ENCODE measurements around the gene PPFIA1. TPM values are rescaled to one million over a fixed set of nuclear protein-coding genes. Genes with fewer than 3 reads are reported as not detected.
"Not testable (repeated sequence)": the region's sequence is repeated elsewhere in the genome, so short reads cannot be mapped to it uniquely, and the experiment has no call there.

The PPFIA1 gene
- total and polyA plus RNA-seq, 2 of the 13 experiments (the other 11 are each of a cell fraction or from before 2014, with no cell fraction given) = 29.9 to 45.2 TPM

- TF ChIP-seq ZNF34 (CRISPR knock-in tag; IDR thresholded peaks at IDR 0.05; ENCODE audit: borderline replicate concordance) = no peak
- TF ChIP-seq TARDBP (CRISPR knock-in tag; IDR thresholded peaks at IDR 0.05) = no peak
- no peak for TF ChIP-seq HMGA1 (CRISPR knock-in tag; conservative IDR thresholded peaks at IDR 0.05)
- TF ChIP-seq ZIK1 (CRISPR knock-in tag; IDR thresholded peaks at IDR 0.05; ENCODE audit: borderline replicate concordance, low read depth) = no peak
Observed at GRCh38 chr11:70327717-70328116, 57.2 kb downstream of the PPFIA1 start (continued).

DNA sequence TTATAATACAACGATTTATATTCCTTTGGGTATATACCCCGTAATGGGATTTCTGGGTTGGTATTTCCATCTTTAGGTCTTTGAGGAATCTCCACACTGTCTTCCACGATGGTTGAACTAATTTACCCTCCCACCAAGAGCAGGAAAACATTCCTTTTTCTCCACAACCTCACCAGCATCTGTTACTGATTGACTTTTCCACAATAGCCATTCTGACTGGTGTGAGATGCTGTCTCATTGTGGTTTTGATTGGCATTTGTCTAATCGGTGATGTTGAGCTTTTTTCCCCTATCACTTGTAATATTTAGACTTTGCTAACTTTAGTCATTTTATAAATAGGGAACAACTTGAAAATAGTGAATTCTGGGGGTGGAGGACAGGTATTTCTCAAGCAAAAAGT, 58.1 kb downstream of the PPFIA1 start:
- H4K20me1 ChIP-seq (ENCODE audit: insufficient read depth, low read length) = no peaks in the 10 kb centered on the region
- ChIA-PET POLR2A (no interaction called here), CTCF (ENCODE audit: low intra/inter-chr PET ratio, low total read pairs) (no interaction called here)
- H3K4me1 ChIP-seq (ENCODE audit: insufficient read depth, low read length) = no peaks in the 10 kb centered on the region
- no peaks in the 10 kb centered on the region for H3K9me3 ChIP-seq (ENCODE audit: low read length)
- H3K4me3 ChIP-seq (replicated peaks in 1 of 3; ENCODE audit: insufficient read depth in 1 of 3, low read depth in 2 of 3, low read length in 3 of 3) = no peak overlapping the region
- FAIRE-seq = no peak
- intact Hi-C loops (cut with micrococcal nuclease; ENCODE audit: unreplicated experiment) = no loop called here
- no peak for ATAC-seq
- DNase-seq (ENCODE audit: low spot score) = no peak
- H3K36me3 ChIP-seq (replicated peaks in 1 of 2; ENCODE audit: control insufficient read depth in 1 of 2, insufficient read depth in 2 of 2, low read length in 2 of 2) = peaks cover 27 to 72% of the 10 kb centered on the region in 2 experiments
- TF ChIP-seq, protein P1, sequence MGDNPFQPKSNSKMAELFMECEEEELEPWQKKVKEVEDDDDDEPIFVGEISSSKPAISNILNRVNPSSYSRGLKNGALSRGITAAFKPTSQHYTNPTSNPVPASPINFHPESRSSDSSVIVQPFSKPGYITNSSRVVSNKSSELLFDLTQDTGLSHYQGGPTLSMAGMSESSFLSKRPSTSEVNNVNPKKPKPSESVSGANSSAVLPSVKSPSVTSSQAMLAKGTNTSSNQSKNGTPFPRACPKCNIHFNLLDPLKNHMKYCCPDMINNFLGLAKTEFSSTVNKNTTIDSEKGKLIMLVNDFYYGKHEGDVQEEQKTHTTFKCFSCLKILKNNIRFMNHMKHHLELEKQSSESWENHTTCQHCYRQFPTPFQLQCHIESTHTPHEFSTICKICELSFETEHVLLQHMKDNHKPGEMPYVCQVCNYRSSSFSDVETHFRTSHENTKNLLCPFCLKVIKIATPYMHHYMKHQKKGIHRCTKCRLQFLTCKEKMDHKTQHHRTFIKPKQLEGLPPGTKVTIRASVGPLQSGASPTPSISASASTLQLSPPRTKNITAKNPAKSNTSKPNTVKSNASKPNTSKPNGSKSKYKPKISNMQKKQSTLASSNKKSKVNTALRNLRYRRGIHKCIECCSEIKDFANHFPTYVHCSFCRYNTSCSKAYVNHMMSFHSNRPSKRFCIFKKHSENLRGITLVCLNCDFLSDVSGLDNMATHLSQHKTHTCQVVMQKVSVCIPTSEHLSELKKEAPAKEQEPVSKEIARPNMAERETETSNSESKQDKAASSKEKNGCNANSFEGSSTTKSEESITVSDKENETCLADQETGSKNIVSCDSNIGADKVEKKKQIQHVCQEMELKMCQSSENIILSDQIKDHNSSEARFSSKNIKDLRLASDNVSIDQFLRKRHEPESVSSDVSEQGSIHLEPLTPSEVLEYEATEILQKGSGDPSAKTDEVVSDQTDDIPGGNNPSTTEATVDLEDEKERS (CRISPR knock-in tag; IDR thresholded peaks at IDR 0.05) = no peak
- TF ChIP-seq RCOR2 (CRISPR knock-in tag; IDR thresholded peaks at IDR 0.05) (no peak), ZNF609 (CRISPR knock-in tag; IDR thresholded peaks at IDR 0.05; ENCODE audit: borderline replicate concordance) (no peak)
- no TSS peak for BruUV-seq (replicated peaks)
- 83% methylated on average over 4 of the region's 4 CpGs for WGBS (ENCODE audit: low lambda C conversion rate)
- H3K4me2 ChIP-seq (ENCODE audit: low read depth, low read length) = no peak overlapping the region
- H3K9ac ChIP-seq (ENCODE audit: insufficient read depth, low read depth, low read length) = no peak overlapping the region
- in situ Hi-C loops (cut with HindIII; ENCODE audit: extremely low pct_ligation_motif_present, low pct_unique_long_range_greater_than_20kb) = no loop called here
- no peaks in the 10 kb centered on the region for H3K27me3 ChIP-seq (ENCODE audit: control insufficient read depth in 1 of 2, insufficient read depth in 2 of 2, low read length in 2 of 2)
- no peaks in the 10 kb centered on the region for H3K79me2 ChIP-seq (ENCODE audit: insufficient read depth, low read length)
- no peak overlapping the region for H2AFZ ChIP-seq (ENCODE audit: low read length)
- no peak overlapping the region for H3K27ac ChIP-seq (ENCODE audit: extremely low read length, insufficient read depth, low read length)

- H3K36me3 ChIP-seq (replicated peaks in 1 of 2; ENCODE audit: control insufficient read depth in 1 of 2, insufficient read depth in 2 of 2, low read length in 2 of 2) = peaks cover 32 to 76% of the 10 kb centered on the region in 2 experiments
- BruUV-seq (replicated peaks); H3K9me3 ChIP-seq (ENCODE audit: low read length); H3K79me2 ChIP-seq (ENCODE audit: insufficient read depth, low read length); CTCF ChIA-PET (ENCODE audit: low intra/inter-chr PET ratio, low total read pairs); H3K4me3 ChIP-seq (replicated peaks in 1 of 3; ENCODE audit: insufficient read depth in 1 of 3, low read depth in 2 of 3, low read length in 3 of 3); H3K27ac ChIP-seq (ENCODE audit: extremely low read length, insufficient read depth, low read length); H2AFZ ChIP-seq (ENCODE audit: low read length); H3K9ac ChIP-seq (ENCODE audit: insufficient read depth, low read depth, low read length); DNase-seq (ENCODE audit: low spot score); intact Hi-C loops (cut with micrococcal nuclease; ENCODE audit: unreplicated experiment); FAIRE-seq; POLR2A ChIA-PET; in situ Hi-C loops (cut with HindIII; ENCODE audit: extremely low pct_ligation_motif_present, low pct_unique_long_range_greater_than_20kb); H3K27me3 ChIP-seq (ENCODE audit: control insufficient read depth in 1 of 2, insufficient read depth in 2 of 2, low read length in 2 of 2); H3K4me2 ChIP-seq (ENCODE audit: low read depth, low read length); H4K20me1 ChIP-seq (ENCODE audit: insufficient read depth, low read length); ATAC-seq; H3K4me1 ChIP-seq (ENCODE audit: insufficient read depth, low read length): not testable (repeated sequence)
- over 99% methylated on average over 5 of the region's 5 CpGs for WGBS (ENCODE audit: low lambda C conversion rate)
Observed at GRCh38 chr11:70331320-70331843, 60.9 kb downstream of the PPFIA1 start.

Data from HepG2 (cell line).